NK-92 (cell line): ENCODE measurements around the gene P3H1.
"Not testable (repeated sequence)": the region's sequence is repeated elsewhere in the genome, so short reads cannot be mapped to it uniquely, and the experiment has no call there.

Experiments used
- DNase-seq: peaks from one replicate; lab custom pipeline; 2025; ENCODE audit not compliant: unreplicated experiment; lab: John Stamatoyannopoulos, UW

Gene P3H1

DNA sequence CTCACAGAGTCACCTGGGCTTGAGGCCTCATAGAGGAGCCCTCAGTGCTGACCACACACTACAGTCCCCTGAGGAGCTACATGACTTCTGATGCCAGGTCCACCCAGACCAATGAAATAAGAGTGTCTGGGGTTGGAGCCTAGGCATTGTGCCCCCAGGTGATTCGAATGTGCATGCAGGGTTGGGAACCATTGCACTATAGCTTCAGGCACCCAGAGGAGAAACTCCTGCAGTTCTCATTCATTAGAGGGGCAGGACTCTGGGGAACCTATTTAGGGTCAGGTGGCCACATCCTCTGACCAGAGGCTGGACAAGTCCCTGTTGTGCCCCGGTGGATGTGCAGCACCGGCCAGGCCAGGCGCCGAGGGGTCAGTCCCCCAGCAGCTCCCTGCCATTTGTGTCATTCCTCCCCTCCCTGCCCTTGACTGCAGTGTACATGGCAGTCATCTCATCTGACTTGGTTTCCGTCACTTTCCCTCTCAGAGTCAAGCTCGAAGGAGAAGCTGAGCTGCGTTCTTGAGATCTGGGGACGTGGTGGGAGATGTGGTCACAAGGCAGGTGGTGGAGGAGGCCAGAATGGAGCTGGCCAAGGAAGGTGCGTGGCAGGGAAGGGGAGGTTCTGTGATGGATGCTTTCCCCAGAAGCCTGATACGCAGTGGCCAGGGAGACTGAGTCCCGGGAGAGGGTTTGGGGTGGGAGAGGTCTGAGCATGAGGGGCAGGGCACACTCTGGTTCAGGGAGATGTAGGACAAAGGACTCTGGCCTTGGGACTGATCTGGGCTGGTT is 33.2 kb downstream of the P3H1 start:
- no peak for DNase-seq

DNA sequence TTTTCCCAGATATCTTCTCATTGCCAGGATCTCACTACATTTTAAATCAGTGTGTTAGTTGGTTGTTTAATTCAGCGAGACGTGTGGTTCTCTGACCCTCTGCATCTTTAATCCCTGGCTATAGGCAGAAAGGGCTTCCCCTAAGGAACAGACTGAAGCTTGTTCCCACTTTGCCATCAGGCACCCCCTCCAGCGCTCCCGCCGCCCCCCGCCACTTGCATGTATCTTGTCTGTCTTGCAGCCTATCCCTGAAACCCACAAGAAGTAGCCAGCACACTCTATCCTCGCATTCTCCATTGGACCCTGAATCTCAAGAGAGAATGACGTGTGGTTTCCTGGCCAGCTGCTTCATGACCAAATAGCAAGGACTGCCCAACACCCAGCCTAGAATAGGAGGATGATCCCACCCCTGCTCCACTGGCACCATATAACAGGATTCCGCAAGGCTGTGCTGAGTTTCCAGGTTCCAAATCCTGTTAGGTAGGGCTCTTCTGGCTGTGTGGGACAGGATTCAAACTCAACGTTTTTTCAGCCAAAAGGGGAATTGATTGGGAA is 34.6 kb downstream of the P3H1 start:
- DNase-seq: no peak

DNA sequence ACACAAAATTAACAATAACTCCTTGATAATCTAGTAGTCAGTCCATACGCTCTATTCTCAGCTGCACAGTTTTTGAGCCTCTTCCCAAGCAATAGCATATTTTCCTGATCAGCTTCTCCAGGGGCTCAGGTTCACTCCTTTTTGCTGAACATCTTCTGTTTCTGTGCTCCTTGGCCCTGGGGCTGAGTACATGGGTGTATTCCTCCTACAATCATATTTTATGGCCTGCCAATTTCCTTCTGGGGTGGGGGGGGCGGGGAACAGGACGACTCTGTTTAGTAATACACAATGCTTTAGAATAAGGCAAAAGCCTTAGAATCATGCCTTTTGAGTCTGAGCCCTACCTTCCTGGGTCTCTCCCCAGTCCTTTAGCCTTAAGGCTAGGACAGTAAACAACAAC is 35.2 kb downstream of the P3H1 start:
- DNase-seq: no peak

DNA sequence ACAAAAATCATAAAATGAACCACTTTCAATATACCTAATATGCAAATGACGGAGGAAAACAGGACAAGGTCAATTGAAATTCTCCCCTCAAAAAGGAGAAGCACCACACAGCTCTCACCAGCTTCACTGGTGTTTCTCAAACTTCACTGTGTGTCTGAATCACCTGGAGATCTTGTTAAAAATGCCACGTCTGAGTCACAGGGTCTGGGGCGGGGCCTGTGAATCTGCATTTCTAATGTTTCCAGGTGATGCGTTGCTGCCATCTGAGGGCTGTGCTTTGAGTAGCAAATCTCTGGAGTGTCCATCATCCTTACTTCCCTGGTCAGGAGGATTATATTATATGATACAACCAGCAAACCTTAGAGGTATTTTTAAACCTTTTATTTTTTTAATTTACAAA is 35.8 kb downstream of the P3H1 start:
- DNase-seq: no peak

DNA sequence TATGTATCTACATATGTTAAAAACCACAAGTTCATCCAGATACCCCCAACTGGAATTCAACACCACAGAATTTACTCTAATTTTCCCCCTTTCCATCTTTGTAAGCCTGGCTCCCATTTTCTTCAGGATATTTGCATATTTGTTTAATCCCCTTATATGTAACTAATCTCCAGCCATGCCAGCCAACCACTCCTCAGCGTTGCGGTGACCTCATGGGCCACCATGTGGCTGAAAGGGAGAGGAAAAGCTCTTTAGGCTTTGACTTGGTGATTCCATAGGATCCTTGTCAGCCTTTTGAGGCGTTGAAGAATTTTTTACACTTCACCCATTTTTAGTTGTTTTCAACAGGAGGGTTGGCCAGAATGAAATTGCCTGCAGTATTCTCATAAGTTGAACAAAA is 36.8 kb downstream of the P3H1 start:
- no peak for DNase-seq

DNA sequence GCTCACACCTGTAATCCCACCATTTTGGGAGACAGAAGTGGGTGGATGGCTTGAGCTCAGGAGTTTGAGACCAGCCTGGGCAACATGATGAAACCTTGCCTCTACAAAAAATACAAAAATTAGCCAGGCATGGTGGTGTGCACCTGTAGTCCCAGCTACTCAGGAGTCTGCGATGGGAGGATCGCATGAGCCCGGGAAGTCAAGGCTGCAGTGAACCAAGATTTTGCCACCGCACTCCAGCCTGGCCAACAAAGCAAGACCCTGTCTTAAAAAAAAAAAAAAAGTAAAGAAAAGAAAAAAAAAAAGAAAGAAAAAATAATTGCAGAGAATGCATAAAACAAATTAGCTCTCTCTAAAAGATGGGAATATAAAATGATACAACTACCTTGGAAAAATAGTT is 41.0 kb downstream of the P3H1 start:
- DNase-seq: not testable (repeated sequence)

DNA sequence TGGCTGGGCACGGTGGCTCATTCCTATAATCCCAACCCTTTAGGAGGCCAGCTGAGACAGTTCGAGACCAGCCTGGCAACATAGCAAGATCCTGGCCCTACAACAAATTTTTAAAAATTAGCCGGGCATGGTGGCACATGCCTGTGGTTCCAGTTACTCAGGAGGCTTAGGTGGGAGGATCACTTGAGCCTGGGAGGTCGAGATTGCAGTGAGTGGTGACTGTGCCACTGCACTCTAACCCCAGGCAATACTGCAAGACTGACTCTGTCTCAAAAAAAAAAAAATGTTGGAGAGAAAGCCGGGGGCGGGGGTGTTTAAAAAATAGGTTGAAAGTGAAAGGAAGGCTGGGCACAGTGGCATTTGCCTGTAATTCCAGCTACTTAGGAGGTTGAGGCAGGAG is 43.3 kb downstream of the P3H1 start:
- DNase-seq: no peak

DNA sequence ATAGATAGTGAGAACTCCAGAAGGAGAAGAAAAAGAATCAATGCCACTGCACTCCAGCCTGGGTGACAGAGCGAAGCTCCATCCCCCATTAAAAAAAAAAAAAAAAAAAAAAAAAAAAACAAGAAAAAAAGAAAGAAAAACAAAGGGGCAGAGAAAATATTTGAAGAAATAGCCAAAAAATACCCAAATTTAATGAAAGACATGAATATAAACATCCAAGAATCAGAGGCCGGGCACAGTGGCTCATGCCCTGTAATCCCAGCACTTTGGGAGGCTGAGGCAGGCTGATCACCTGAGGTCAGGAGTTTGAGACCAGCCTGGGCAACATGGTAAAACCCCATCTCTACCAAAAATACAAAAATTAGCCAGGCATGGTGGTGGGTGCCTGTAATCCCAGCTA is 44.4 kb downstream of the P3H1 start:
- DNase-seq: not testable (repeated sequence)

DNA sequence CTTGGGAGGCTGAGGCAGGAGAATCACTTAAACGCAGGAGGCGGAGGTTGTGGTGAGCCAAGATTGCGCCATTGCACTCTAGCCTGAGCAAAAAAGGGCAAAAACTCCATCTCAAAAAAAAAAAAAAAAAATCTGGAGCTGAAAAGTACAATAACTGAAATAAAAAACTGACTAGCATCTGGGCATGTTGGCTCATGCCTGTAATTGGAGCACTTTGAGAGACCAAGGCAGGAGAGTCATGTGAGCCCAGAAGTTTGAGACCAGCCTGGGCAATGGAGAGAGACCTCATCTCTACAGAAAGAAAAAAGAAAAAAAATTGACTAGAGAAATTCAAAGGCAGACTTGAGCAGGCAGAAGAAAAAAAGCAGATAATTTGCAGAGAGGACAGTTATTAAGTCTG is 44.9 kb downstream of the P3H1 start:
- DNase-seq: no peak

DNA sequence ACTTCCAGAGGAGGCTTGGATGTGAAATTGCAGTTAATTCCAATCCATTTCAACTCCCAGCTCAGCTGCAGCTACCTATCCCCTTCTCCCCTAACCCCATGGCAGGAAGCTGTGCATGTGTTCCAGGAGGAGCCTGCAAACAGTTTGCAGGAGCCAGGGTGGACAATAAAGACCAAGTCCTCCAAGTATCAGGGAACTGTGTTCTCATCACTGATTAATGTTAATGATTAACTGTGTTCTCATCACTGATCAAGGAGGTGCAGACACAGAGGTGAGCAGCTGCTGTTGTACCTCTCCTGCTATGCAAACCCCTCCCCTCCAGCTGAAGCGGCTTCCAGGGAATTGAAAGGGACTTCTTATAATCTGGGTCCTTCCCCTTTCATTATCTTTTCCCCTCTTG is 46.0 kb downstream of the P3H1 start:
- no peak for DNase-seq

DNA sequence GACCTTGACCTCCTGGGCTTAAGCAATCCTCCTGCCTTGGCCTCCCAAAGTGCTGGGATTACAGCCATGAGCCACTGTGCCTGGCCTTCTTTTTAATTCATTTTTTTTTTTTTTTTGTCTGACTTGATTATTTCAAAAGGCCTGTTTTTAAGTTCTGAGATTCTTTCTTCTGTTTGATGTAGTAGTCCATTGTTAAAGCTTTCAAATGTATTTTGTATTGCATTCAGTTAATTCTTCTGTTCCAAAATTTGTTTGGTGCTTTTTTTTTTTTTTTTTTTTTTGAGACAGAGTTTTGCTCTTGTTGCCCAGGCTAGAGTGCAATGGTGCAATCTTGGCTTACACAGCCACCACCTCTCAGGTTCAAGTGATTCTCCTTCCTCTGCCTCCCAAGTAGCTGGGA is 52.4 kb downstream of the P3H1 start:
- DNase-seq: not testable (repeated sequence)

DNA sequence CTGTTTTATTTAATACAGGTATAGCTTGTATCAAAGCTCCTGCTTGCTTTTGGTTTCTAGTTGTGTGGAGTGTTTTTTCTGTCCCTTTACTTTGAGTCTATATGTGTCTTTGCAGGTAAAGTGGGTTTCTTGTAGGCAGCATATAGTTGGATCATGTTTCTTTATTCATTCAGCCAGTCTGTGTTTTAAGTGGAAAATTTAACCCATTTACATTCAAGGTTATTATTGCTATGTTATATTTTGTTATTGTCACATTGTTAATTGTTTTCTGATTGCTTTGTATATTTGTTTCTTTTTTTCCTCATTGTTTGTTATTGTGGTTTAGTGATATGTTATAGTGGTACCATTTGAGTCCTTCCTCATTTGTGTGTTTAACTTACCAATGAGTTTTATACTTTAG is 53.5 kb downstream of the P3H1 start:
- no peak for DNase-seq

DNA sequence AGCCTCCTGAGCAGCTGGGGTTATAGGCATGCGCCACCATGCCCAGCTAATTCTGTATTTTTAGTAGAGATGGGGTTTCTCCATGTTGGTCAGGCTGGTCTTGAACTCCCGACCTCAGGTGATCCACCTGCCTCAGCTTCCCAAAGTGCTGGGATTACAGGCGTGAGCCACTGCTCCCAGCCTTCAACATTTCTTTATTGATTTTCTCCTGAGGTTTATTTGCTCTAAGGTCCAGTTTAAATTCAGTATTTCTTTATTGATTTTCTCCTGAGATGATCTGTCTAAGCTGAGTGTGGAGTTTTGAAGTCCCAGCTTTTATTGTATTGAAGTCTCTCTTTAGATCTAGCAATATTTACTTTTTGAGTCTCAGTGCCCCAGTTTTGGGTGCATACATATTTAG is 54.0 kb downstream of the P3H1 start:
- DNase-seq: not testable (repeated sequence)

DNA sequence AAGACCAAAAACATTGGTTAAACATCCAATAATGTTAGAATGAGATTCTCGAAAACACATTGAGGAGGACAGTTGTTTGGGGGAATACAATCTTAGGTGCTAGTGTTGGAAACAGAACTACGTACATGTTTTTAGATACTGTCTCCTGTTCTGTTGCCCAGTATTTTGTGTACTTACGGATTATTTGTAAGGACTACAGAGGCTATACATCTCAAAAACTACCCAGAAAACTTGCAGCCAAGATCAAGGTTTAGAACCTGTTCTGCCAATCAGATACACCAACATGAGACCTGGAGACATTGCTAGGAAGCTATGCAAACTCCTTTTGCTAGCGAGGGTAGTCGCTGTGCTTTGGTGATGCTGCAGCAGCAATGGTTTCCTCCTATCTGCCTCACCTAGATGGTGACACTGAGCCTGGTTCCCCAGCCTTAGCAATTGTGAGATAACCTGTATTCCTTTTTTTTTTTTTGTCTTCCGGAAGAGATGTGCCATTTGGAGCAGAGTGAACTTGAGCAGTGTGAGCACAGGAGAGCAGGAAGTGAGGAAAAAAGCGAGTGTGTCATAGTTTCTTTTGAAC is 62.9 kb downstream of the P3H1 start:
- DNase-seq: no peak

DNA sequence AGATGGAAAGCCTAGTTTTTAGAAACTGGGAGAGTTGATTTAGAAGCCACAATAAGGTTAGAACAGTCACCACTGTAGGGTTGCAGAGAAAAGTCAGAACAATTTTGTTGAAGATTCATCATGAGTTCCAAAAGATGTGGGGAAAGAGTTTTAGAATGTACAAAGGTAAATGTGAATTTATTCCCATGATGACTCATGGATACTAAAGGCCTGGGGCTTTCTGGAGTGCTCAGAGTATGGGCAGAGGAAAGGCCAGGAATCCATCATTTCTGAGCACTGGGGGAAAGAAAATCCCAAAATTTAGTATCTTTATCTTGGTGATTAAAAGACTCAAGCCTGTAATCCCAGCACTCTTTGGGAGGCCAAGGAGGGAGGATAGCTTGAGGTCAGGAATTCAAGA is 66.8 kb downstream of the P3H1 start:
- DNase-seq: no peak

DNA sequence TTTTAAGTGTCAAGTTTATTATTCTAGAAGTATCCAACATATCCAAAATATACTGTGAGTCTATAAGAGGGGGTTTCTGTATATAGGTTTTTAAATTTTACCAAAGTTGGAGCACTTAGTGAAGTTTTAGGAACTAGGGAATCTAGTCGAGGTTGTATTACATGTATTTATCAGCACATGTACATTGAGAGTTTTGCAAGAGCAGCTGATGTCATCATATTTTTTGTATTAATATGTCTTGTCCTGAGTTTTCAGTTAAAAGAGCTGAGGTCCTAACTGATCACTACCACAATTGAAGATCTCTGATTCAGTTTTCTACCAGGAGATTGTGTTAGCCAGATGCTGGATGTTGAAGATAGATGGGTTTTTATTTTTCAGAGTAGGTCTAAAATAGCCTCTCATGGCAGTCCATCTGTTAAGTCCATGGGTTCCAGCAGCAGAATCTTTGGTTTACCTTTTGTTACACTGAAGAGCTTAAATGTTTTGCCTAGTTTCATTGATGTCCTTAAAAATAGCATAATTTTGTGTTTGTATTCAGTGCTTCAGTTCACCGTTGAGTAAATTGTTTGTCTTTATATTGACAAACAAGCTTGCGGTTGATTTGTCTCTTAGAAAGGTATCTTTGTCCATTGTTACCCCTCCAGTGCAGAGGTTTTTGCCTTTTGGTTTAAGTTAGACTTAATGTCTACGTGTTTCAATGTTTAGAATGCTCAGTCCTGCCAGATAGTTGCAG is 68.6 kb downstream of the P3H1 start:
- no peak for DNase-seq
